GM21786 (cell line): ENCODE results near the gene CTSG.
"Not testable (repeated sequence)": the region's sequence is repeated elsewhere in the genome, so short reads cannot be mapped to it uniquely, and the experiment has no call there.

Experiments used
- ATAC-seq: cut with Tn5 transposase; IDR thresholded peaks from one replicate; pipeline ENCODE4 v1.9.1; 2021; ENCODE audit not compliant: unreplicated experiment

Gene CTSG

GRCh38 chr14:24549064-24549463, 27.0 kb downstream of the CTSG start:
- not testable (repeated sequence) for ATAC-seq

- no peak for ATAC-seq
These were observed 33.6 kb downstream of the CTSG start for GRCh38 chr14:24542346-24542936.

GRCh38 chr14:24535737-24536136, 40.3 kb downstream of the CTSG start:
- no peak for ATAC-seq

- ATAC-seq = no peak
These were observed 41.8 kb downstream of the CTSG start for GRCh38 chr14:24534286-24534685.

GRCh38 chr14:24525877-24526620, 50.0 kb downstream of the CTSG start:
- not testable (repeated sequence) for ATAC-seq
